ENCODE results near the gene CAPZA3.
"Not testable (repeated sequence)": the region's sequence is repeated elsewhere in the genome, so short reads cannot be mapped to it uniquely, and the experiment has no call there.

CAPZA3 gene, protein sequence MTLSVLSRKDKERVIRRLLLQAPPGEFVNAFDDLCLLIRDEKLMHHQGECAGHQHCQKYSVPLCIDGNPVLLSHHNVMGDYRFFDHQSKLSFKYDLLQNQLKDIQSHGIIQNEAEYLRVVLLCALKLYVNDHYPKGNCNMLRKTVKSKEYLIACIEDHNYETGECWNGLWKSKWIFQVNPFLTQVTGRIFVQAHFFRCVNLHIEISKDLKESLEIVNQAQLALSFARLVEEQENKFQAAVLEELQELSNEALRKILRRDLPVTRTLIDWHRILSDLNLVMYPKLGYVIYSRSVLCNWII

DNA sequence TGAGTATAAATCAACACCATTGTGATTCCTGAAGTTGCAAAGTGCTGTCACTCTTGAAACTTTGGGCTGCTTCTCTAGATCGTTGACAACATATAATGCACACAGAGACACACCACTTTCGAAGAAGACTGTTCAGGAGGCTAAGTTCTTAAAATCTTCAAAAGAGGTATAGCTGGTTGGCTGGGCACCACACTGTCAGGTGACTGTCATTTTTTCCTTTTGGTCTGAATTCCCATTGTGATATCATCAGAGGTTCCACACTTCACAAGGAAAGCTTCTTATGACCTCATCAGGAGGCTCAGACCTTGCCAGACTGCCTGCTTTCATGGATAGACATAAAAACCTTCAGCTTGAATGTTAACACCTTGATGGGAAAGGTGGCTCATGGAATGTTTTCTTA, at the start of gene CAPZA3, which contains the start of gene PLCZ1:
CAPZA3 (plus strand) TSS at position 301 of the 400 bp plus-strand sequence. CDS start 150 bp downstream, outside the sequence.
PLCZ1 (minus strand) TSS at position 194 of the 400 bp plus-strand sequence. CDS start 641 bp downstream, outside the sequence.
- no peak for DNase-seq

DNA sequence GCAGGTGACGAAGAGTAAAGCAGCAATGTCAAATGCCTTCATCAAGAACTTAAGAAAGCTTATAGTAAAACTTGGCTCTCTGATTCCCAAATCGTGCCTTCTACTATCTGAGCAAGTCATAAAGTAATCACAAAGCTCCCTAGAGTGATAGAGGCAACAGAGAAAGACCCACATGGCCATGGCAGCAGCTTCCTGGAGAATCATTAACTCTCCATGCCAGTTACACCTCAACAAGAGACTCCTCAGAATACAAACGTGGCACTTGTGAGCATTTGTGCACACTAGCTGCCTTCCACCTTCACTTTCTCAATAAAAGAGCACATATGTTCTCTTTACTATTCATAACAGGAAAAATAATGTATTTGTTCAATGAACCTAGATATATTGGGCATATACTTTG, 48.1 kb upstream of the CAPZA3 start:
- no peak for DNase-seq

DNA sequence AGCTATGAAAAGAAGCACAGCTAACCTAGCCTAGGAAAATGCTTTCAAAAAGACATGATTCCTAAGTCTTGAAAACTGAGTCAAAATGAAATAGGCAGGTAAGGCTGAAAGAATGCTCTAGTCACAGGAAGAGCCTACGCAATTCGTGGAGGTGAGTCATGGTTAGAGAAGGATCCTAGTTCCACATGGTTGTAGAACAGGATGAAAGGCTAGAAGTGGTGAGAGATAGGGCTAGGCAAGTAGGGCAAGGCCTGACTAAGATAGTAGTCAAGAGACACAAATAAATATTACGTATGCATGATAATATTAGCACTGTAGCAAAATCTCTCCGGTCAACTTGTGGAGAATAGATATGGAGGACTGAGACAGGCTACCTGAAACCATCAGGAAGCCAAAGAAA, 47.3 kb upstream of the CAPZA3 start:
- no peak for DNase-seq

DNA sequence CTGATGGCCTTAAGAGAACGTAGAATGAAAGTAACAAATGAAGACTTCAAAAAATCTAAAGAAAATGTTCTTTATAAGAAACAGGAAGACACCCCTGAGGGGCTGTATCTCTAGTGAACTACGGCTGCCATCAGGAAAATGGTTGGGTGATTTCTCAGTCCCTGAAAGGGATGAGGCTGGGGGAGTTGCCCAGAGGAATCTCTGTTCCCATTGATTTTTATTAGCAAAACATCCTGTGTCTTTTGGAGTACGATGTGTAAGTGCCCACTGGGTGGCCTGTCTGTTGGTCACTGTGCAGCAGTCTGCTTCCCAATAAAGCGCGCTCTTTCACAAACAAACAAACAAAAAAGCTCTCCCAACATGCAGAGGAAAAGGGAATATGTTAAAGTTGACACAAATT, 43.9 kb upstream of the CAPZA3 start:
- DNase-seq = not testable (repeated sequence)

DNA sequence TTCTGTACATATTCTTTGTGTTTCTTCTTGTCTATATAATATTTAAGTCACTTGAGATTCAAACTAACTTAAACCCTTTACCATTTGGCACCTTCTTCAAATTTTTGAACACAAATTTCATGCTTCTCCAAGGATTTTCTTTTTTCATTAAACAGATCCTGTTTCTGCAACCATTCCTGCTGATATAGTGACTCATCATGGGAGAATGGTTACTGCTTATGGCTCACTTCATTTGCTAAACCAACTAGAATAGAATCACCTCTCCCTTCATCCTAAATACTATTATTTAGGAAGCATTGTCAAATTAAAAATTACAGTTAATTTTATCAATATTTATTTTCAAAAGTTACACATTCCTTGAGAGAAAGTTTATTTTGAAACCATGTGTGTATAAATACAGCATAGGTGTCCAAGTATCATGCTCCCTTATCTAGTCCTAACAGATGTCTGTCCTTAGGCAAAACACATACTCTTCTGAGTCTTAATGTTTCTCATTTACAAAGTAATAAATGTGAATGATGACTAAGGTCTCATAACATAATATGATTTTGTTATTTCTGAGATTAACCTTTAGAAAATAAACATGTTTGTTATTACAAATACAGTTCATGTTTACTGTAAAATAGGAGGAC, 40.8 kb upstream of the CAPZA3 start:
- DNase-seq = no peak

DNA sequence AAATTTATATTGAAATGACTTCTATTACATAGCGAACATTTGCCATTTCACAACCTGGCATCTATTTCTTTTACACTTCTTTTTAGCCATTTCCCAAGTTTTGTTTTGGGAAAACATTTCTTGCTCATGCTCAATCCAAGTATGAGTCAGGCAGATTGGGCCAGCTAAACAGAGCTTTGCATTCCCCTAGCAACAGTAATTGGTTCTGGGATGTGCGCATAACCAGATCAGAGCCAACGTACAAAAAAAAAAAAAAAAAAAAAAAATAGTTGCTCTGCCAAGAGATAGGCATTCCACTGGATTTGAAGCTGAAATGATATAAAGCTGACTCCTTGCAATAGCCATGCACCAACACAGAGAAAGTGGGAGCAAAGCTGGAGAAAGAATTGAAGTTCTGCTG, 37.6 kb upstream of the CAPZA3 start:
- no peak for DNase-seq

DNA sequence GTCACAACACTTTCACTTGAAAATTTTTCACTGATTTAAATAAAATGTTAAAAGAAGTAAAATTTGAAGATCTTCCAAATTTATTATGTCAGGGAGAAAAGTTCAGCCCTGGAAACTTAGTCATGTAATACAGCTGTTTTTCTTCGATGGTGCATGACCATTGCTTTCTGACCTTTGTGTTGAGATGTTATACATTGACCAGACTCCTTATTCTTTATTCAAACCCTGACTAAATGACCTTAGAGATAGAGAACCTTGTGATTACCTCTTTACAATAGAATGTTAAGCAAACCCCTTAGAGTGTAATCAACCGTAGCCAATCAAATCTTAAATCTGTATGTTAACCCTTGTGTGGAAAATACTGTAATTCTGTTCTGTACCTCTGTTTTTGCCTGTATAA, 34.6 kb upstream of the CAPZA3 start:
- no peak for DNase-seq

DNA sequence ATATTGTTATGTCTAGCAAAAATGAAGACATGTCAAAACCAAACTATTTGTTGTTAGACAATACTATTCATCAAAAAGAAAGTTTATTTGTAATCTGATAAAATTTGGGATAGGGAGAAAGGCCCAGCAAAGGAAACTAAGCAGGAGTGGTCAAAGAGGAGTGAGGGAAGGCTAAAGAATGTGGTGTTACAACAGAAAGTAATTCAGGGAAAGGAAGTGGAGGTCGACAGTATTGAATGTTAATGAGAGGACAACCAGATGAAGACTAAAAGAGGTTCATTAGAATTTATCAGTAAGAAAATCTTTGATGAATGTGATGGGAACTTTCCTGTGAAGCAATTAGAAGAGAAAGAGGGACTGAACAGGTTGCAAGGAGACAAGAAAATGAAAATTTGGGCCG, 34.0 kb upstream of the CAPZA3 start:
- DNase-seq = no peak

DNA sequence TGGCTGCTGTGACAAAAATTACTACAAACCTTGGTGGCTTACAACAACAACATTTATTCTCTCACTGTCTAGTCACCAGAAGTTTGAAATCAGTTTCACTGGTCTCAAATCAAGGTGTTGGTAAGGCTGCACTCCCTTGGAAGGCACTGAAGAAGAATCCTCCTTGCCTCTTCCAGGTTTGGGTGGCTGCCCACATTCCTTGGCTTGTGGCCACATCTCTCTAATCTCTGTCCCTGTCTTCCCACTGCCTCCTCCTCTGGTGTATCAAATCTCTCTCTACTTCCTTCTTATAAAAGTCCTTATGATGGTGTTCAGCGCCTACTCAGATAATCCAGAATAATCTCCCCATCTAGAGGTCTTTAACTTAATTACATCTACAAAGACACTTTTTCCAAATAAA, 31.1 kb upstream of the CAPZA3 start:
- DNase-seq = no peak

DNA sequence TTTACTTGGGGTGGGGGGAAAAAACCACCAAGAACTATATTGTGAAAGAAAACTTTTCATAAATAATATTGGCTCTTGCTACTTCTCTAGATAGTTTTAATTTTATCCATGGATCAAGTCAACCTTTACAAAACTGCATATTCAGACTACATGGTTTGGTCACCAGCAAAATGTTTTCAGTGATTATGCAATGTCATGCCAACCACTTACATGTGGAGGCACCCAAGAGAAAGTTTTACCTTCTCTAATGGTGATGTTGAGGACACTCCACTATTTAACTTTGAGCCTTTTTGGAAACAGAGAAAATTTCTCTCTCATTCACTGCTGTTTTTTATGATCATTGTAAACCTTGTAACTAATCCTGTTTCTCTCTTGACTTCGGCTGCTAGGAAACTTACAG, 21.7 kb upstream of the CAPZA3 start:
- no peak for DNase-seq

DNA sequence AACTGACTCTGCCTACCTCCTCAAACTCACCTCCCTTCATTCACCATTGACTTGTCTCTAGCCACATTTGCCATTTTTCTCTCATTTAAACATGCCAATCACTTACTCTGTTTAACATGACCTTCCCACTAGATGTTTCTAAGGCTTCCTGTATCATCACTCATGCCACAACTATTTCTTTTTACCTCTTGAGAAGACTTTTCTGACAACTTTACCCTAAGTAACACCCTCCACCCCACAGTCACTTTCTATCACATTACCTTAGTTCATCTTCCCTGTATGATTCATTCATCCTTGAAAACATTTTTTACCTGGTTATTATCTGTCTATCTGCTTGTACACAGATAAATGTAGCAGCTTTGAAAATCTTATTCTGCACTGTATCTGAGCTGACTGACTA, 19.5 kb upstream of the CAPZA3 start:
- DNase-seq = no peak

DNA sequence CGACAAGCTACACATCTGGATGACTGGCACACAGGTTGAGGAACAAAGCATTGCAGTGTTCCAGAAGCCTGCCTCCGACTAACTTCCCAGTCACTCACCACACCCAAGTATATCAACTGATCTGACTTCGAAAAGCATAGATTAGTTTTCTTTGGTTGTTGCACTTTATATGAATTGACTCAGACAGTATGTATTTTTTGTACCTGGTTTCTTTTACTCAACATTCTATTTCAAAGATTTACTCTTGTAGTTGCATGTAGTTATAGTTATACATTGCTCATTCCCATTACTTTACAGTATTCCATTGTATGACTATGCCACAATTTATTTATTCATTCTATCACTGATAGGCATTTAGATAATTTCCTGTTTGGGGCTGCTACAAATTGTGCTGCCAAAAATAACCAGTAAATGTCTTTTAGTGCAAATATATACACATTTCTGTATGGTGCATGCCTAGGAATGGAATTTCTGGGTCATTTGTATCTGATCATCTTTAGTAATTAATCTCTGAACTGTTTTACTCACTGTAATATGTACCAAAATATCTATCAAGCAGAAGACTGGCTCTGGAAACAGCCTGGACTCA, 17.9 kb upstream of the CAPZA3 start:
- DNase-seq = no peak

DNA sequence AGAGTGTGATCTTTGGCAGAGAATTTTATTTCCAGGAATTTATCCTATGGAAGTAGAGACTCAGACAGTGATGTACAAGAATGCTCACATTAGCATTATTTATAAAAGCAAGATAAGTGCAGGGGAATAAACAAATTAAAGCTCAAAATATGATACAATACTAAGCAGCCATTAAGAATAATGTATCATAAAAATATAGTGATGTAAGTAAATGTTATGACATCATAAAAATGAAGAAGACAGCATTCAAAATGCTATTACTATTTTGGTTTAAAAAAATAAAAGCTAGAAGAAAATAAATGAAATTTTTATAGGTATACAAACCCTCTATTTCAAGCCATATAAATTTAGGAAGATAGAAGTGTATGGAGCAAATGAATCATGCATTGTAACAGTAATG, 17.2 kb upstream of the CAPZA3 start:
- DNase-seq = no peak

DNA sequence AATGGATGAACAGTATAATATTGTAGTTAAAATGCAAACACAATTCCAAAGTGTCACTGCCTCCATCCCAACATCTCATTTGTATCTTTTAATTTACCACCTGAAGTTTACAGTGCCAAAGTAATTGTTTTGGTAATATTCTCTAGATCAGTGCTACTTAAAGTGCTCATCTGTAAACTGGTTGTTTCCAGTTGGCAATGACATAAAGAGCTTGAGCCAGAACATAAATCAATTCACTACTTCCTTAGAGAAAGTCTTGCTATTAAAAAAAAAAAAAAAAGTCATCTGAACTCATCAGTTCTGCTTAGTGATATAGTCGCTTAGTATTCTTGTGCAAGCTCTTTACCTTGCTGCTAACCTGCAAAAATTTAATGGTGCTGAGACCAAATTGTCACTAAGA, 16.5 kb upstream of the CAPZA3 start:
- no peak for DNase-seq

DNA sequence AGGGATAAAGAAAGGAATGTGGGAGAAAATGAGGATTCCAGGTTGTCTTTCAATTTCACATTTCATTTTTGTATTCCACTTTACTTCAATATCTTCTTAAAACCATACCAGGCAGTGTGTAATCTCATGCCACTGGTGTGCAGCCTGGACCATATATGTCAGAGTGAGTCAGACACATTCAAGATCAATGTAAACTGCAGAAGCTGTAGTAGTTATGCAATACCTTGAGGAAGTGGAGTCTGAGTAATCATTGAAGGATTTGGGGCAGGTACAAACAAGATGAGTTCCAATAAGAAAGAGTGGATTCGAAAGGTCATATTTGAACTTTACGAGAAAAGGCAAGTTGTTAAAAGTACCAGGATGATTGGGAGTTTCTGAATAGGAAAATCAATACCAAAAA, 14.2 kb upstream of the CAPZA3 start:
- DNase-seq = no peak

DNA sequence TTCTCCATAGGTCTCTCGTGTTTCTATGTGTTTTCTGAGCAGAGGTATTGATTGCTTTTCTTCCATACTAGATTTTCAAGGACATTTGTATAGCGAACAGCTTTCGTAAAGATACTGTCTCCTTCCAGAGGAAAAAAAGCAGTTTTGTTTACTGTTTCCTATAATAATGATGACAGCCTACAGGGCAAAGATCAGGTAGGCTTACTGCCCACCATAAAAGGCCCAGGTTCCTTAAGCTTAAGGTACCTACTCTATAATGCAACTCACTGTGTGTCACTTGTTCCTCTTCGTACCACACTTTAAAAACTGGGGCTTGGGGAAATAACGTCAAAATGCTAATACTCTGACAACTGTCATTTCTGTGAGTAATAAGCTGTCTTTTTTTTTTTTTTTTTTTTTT, 6.8 kb upstream of the CAPZA3 start:
- DNase-seq = no peak

DNA sequence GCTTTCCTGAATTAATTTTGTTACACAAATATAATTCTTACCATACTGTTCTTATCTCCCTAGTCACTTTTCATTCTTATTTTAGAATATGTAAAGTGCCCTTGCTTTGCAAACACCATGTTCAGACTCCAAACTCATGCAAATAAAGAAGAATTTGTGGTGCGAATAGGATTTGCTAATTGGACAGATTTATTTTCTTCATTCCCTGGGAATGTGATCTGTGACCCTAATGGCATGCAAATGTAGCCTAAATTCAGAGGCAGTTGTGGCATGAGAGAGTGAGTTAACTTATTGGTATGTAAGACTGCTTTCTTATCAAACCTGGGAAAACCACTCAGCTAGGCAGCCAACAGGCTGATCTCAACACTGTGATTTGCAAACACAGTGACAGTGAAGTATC, 10.0 kb downstream of the CAPZA3 start:
- DNase-seq = no peak

DNA sequence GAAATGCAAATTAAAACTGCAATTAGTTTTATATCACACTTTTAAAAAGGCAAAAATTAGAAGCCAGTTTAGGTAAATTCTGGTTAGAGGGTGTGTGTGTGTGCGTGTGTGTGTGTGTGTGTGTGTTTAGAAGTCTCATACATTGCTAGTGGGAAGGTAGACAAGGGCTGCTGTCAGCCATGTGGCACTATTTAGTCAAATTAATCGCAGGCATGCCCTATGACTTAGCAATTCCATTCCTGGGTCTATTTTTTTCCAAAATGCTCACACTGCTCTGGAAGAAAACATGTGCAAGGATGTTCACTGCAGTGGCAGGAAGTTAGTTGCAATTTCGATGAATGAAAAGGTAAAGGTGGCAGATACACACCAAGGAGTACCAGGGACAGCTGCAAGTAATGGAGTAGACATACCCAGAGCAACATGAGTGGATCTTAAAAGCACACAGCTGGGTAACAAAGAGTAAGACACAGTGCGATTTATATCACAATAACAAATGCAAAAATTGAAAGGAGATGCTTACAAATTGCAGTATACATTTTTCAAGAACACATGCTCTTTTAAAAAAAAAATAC, 11.6 kb downstream of the CAPZA3 start:
- no peak for DNase-seq

DNA sequence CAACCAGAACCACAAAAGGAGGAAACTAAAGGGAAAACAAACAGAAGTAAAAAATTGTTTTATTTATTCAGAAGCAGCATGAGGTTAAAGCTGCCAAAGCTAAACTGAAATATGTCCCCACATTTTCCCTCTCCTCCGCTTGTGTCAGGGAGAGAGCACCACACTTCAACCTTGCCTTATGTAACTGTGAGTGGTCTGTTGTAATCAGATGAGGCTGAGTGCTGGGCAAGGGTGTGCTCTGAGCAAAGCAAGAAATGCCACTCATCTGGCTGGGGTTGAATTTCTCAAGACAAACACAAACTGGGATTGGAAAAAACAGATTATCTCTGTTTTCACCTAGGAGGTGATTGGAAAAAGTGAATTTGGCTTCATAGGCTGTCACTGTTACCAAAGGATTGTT, 12.2 kb downstream of the CAPZA3 start:
- DNase-seq = no peak

DNA sequence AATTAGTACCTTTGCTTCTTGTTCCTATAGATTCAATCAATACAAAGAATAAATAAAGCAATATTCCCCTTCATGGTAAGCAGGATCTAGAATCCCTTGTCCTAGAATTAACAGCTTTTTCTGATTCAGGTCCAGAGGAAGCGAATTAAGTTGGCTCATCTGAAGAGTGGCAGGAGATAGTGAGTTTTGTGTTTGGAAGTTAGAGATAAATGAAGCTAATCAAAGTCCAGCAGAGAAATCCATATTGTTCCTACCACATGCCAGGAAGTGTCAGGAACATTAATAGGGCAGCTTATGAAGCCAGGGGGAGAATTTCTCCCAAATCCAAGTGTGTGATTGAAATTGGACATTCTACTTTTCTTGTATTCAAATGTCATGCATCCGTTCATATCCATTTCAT, 13.9 kb downstream of the CAPZA3 start:
- no peak for DNase-seq

DNA sequence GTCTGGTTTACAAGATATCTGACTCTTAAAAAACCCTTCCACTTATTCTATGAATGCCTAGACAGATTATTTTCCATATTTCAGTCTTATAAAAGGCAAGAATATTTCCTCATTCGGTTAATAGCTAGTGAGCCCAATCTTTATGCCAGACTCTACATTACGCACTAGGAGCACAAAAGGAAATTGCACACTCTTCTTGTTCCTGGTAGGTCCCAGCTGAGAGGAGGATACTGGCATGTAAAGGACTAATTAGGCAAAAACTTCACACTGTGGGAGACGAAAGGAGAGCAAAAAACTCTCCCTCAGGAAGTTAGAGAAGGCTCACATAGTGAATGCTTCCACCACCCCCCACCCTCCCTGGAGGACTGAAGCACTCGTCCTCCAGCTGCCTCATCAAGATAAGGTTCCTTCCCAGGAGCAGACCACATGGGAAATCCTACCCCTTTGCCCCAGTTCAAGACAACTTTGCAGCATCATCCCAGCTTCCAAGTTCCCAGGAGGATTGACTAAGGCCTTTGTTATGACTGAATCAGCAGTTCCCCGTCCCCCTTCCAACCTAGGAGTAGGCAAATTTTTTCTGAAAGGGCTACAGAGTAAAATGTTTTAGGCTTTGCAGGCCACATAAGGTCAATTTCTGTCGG, 14.5 kb downstream of the CAPZA3 start:
- DNase-seq = no peak

DNA sequence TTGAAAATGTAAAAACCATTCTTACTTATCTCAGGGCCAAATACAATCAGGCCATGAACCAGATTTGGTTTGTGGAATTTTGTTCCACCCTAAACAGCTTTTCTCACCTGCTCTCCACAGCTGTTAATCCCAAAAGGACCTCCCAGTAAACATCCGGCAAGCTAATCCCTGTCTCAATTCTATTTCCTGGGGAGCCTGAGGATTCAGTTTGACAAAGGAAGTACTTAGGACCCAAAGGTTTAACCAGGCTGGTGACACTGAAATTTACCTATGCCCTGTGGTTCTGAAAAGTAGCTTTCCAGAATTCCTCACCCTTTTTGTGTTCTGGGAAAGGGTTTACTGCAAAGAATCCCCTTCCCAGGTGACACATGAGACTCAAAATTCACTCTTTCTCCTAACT, 15.0 kb downstream of the CAPZA3 start:
- no peak for DNase-seq

DNA sequence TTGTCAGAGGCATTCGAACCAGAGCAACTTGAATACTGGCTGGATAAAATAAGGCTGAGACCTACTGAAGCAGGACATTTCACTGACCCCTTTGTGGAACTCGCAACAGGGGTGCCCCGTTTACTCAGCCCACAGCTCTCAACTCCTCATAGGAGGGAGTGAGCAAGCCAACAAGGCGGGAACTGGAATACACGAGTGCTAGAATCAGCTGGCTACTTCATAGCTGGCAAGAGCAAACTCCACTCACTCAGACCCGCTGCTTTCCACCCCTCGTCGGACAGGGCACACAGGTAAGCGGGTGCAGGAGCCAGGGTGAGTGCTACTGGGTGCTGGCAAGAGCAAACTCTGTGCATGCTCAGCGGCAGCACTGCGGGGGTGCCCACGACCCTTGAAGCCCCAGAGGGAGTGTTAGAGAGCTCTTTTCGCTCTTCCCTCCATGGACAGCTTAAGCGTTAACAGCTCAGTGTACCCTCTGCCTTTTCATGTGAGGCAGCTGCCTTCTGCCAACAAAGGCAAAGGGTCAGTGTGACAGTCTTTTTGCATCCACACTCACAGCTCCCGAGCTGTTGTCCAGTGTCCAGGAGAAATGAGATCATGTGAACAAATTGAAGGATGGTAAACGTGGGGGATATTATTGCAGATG, 15.7 kb downstream of the CAPZA3 start:
- DNase-seq = no peak

All from NCI-H2029 treated with DMSO at 0.1 percent for 48 hours (cell line).